Cardiac muscle cell (in vitro differentiated cells and primary cell): ENCODE results near the gene SYCE3. TPM values are rescaled to one million over a fixed set of nuclear protein-coding genes. Genes with fewer than 3 reads are reported as not detected.
A peak's percentile ranks its signal among the peaks of the same experiment; 100 is the strongest.

Experiments
- DNase-seq, 2 donors: peaks; one replicate each; pipeline versions ENCODE4 v3.0.0 to v3.0.0-alpha.2; 2010 to 2017; ENCODE audit warnings: low read depth in 1 of 2, low spot score in 1 of 2
- H3K27ac ChIP-seq: fragments of 200-600 bp; sonication (generic); 2 replicates; pipeline ENCODE4 v1.5.1; 2016
- H3K27me3 ChIP-seq: fragments of 200-600 bp; sonication (generic); 2 replicates; pipeline ENCODE4 v1.6.0; 2016; ENCODE audit warnings: control low read depth
- H3K36me3 ChIP-seq: fragments of 200-600 bp; sonication (generic); 2 replicates; pipeline ENCODE4 v1.5.1; 2016; ENCODE audit warnings: control low read depth
- H3K4me1 ChIP-seq: fragments of 200-600 bp; sonication (generic); 2 replicates; pipeline ENCODE4 v1.8.1; 2017; ENCODE audit warnings: low read depth, mild to moderate bottlenecking, mixed run types
- H3K4me3 ChIP-seq: fragments of 200-600 bp; sonication (generic); 2 replicates; pipeline ENCODE4 v1.5.1; 2016; ENCODE audit warnings: mild to moderate bottlenecking
- H3K9me3 ChIP-seq: fragments of 200-600 bp; sonication (generic); 2 replicates; pipeline ENCODE4 v1.5.1; 2017; ENCODE audit warnings: low read depth, mild to moderate bottlenecking, control low read depth
- CTCF ChIP-seq: IDR thresholded peaks from 2 replicates; pipeline ENCODE4 v1.5.1; 2012; ENCODE audit warnings: low read depth, mild to moderate bottlenecking, low read length
- polyA plus RNA-seq: library from polyadenylated mRNA; unstranded; fragments of >200 nt; fragmentation: Nextera tagmentation; extraction: Ambion mirVana; gene quantifications from 2 replicates; pipeline ENCODE4 v1.2.1, GENCODE V29; 2016
- total RNA-seq: library from RNA; depleted of rRNA; stranded (reverse); fragments of >200 nt; gene quantifications from 2 replicates; pipeline ENCODE4 v1.2.3, GENCODE V29; 2016

The SYCE3 gene
- total and polyA plus RNA-seq, 2 experiments from 2014 or later, result not detected

- Histone ChIP-seq H3K27ac (no peak overlapping the region), H3K27me3 (no peaks in the 10 kb centered on the region), H3K36me3 (no peaks in the 10 kb centered on the region), H3K4me1 (peaks cover 6% of the 10 kb centered on the region), H3K9me3 (no peaks in the 10 kb centered on the region), H3K4me3 (no peak overlapping the region)
- DNase-seq, result no peak
- TF ChIP-seq CTCF, result no peak
Observed at GRCh38 chr22:50550395-50550794, 12.3 kb downstream of the SYCE3 start.

GRCh38 chr22:50548921-50549790, 13.6 kb downstream of the SYCE3 start:
- no peak overlapping the region for H3K4me3 ChIP-seq
- no peaks in the 10 kb centered on the region for H3K9me3 ChIP-seq
- H3K27me3 ChIP-seq, result no peaks in the 10 kb centered on the region
- H3K4me1 ChIP-seq, result peaks cover 6% of the 10 kb centered on the region
- DNase-seq, result no peak
- H3K36me3 ChIP-seq, result no peaks in the 10 kb centered on the region
- no peak for TF ChIP-seq CTCF
- no peak overlapping the region for H3K27ac ChIP-seq

- peak; percentile 9 for TF ChIP-seq CTCF
- Histone ChIP-seq H3K9me3 (no peaks in the 10 kb centered on the region), H3K27ac (no peak overlapping the region), H3K4me1 (peaks cover 6% of the 10 kb centered on the region), H3K4me3 (no peak overlapping the region), H3K36me3 (no peaks in the 10 kb centered on the region), H3K27me3 (peaks cover 7% of the 10 kb centered on the region)
- DNase-seq, result no peak
Observed at GRCh38 chr22:50548040-50548920, 14.4 kb downstream of the SYCE3 start.

- Histone ChIP-seq H3K27me3 (peaks cover 7% of the 10 kb centered on the region), H3K4me3 (no peak overlapping the region), H3K36me3 (no peaks in the 10 kb centered on the region), H3K9me3 (no peaks in the 10 kb centered on the region), H3K27ac (no peak overlapping the region), H3K4me1 (peaks cover 6% of the 10 kb centered on the region)
- DNase-seq, result no peak
- no peak for TF ChIP-seq CTCF
Observed at GRCh38 chr22:50547263-50547985, 15.3 kb downstream of the SYCE3 start.
